Kidney capillary endothelial cell (primary cell): ENCODE results near the gene TM7SF3.

Source experiments
- DNase-seq: peaks from one replicate; pipeline ENCODE4 v3.0.0-alpha.2; 2018; ENCODE audit warnings: low spot score

Gene TM7SF3

GRCh38 chr12:27014859-27015729 is 910 bp upstream of the TM7SF3 start:
- DNase-seq, result no peak

- peak; percentile 32 for DNase-seq
These were observed 536 bp downstream of the TM7SF3 start for GRCh38 chr12:27013611-27014084.

- no peak for DNase-seq
These were observed 1.3 kb downstream of the TM7SF3 start for GRCh38 chr12:27012982-27013255.

DNA sequence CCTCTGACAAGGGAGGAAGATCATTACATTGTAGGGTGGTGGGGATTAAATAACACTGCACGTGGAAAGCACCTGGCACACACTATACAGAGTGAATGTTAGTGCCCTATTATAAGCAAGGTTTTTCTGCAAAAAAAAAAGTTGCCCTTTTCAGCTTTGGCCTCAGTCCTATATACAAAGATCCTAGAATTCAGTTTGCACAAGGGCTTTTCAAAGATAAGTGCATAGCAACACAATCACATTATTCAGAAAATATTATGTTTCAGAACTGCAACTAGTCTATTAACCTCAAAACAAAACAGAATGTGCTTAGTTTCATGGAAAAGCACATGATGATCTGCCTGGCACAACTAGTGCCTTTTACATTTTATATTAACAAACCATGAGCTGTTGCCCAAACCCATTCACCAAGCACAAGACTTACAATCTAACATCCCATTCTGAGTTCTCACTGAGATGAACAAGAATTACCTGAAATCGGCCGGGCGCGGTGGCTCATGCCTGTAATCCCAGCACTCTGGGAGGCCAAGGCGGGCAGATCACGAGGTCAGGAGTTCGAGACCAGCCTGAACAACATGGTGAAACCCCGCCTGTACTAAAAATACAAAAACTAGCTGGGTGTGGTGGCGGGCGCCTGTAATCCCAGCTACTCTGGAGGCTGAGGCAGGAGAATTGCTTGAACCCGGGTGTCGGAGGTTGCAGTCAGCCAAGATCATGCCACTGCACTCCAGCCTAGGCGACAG is 1.8 kb downstream of the TM7SF3 start:
- no peak for DNase-seq

DNA sequence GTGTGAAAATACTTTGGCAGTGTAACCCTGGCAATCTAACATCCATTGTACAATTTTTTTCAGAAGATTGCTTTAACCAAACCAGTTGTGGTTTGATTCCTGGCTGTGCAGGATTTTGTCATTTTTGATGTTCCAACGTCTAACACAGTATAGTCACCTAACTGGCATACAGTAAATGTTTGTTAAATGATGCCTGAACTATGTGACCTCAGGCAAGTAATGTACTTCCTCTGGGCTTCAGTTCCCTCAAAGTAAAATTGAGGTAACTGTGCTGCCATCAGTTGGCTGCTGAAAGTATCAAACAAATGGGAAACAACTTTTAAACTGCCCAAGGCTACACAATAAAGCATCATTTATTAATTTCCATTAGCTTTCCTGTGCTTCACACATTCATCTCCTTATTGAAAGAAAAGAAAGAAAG is 4.3 kb downstream of the TM7SF3 start:
- DNase-seq, result no peak

DNA sequence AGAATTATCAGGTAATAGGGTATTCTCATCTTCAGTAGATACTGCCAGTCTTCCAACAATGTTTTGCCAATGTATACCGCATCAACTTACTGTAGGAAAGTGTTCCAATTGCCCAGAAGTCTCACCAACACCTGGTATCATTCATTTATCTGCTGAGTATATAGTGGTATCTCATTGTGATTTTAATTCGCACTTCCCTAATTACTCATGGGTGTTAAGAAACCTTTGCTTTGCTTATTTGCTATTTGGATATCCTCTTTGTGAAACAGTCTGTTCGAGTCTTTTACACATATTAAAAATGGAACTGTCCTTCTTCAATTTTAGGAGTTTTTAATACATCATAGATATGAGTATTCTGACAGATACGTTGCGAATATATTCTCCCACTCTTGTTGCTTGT is 6.1 kb downstream of the TM7SF3 start:
- DNase-seq, result no peak

GRCh38 chr12:27006797-27007467 is 7.3 kb downstream of the TM7SF3 start:
- no peak for DNase-seq

- DNase-seq, result no peak
These were observed 8.7 kb downstream of the TM7SF3 start for GRCh38 chr12:27005495-27005894.

DNA sequence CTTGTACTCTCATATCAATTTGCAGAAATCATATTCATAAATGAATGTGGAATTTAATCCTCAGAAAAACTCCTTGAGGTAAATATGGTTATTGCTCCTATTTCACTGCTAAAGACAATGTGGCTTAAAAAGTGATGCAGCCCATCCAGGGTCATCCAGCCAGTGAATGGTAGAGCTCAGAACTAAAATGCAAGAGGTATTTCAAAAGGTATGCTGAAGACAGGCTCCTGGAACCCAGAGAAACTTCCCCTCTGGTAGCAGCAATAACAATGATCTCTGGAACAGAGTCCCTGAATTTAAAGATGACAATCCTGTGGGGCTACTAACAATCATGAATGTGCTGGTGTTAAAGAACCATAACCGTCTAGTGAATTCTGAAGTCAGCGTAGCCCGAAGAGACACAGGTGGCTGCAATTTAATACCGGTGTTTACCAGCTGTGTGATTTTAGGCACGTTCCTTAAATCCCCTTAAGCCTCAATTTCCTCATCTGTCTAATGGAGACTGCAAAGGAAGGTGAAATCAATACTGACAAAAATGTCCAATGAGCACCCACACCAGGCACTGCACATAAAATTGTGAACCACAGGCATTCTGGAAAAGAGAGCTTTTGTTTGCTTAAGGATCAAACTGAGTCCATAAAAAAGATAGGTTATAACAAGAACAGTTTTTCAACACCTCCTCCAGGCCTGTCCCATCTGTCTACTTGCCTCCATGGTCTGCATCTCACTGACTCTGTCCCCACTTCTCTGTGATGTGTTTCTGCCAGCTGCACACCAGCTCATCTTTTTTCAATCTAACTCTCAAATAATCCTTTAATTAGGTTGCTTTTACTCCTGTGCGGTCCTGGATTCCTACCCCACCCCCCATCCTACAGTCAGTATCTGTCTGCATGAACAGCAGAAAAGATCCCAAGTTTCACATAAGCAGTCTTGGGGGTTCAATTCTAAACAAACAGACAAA is 10.5 kb downstream of the TM7SF3 start:
- DNase-seq, result no peak

DNA sequence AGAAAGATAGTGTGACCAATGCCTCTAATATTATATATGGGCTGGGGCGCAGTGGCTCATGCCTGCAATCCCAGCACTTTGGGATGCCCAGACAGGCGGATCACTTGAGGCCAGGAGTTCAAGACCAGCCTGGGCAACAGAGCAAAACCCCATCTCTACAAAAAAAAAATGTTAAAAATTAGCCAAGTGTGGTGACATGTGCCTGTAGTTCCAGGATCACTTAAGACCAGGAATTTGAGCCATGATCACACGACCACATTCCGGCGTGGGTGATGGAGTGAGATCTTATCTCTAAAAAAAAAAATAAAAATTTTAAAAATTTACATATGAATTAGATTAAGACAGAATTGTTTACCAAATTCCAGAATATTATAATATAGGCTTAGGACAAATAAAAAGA is 12.0 kb downstream of the TM7SF3 start:
- no peak for DNase-seq

DNA sequence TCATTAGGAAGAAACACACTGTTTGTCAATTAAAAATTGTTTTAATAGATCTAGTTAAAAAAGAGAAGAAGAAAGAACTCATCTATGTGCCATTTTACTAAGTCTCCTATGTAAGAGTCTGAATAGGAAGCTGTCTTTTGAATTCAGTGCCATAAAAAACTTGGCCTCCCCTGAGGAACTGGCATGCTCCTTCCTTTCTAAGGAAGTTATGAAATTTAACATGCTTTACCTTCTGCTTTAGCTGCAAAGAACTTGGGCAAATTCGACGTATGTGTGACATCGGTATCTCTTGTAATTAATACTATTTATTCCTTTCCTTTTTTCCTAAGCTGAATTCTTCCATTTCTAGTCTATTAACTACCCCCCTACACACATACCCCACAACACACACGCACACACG is 12.5 kb downstream of the TM7SF3 start:
- no peak for DNase-seq

DNA sequence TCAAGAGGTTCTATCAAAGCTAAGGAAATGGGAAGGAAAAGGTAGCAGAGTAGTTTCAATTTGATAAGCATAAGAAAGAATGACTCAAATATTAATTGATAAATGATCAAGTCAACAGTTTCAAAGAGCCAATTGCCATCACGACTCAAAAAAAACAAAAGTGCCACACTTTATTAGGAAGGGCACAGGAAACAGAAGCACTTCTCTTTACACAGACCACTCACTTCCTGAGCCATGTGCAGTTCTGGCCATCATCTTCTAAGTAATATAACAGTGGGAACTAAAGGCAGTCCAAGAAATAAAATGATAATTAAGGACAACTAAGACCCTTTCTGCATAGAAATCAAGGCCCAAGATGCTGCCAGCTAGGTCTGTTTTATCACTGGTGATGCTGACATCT is 13.2 kb downstream of the TM7SF3 start:
- no peak for DNase-seq

- no peak for DNase-seq
These were observed 17.2 kb downstream of the TM7SF3 start for GRCh38 chr12:26997003-26997402.

GRCh38 chr12:26995706-26996105 is 18.5 kb downstream of the TM7SF3 start:
- DNase-seq, result no peak

GRCh38 chr12:26994109-26994508 is 20.1 kb downstream of the TM7SF3 start:
- DNase-seq, result no peak

DNA sequence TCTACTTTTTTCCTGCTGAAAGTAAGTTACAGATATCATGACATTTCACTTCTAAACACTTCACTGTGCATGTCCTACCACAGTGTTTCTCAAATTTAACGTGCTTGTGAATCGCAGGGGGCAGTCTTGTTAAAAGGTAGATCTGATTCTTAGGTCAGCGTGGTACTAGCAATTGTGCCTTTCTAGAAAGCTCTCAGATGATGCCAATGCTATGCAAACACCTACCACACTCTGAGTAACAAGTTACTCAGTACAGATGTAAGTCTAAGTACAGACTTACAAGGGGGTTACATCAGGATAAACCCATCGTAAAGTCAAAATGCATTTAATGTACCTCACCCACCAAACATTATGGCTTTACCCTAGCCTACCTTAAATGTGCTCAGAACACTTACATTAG is 22.4 kb downstream of the TM7SF3 start:
- DNase-seq, result no peak

GRCh38 chr12:26989873-26990272 is 24.3 kb downstream of the TM7SF3 start:
- no peak for DNase-seq

GRCh38 chr12:26988703-26989102 is 25.5 kb downstream of the TM7SF3 start:
- DNase-seq, result no peak

DNA sequence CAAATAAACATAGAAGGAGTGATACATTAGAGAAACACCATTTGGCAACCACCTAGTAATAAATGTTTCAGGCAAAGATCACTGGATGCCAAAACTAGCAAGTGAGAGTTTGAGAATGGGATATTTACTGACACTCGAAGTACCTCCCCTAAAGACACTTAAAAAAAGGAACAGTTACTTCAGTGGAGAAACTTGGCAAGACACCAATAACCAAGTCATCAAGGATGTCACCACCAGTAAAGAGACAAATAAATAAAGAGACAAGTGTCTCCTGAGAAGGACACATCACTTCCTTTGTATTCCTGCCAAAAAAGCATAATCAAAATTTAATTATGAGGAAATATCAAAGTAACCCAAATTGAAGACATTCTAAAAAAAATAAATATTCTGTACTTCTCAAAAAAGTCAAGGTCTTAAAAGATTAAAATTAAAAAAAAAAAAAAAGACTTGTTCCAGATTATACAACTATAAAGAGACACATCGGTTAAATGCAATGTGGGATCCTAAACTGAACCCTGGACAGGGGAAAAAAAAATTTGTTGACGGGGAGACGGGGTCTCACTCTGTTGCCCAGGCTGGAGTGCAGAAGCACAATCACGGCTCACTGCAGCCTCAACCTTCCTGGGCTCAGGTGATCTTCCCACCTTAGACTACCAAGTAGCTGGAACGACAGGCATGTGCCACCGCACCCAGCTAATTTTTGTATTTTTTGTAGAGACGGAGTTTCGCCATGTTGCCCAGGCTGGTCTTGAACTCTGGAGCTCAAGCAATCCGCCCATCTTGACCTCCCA is 26.4 kb downstream of the TM7SF3 start:
- peak; percentile 29 for DNase-seq

DNA sequence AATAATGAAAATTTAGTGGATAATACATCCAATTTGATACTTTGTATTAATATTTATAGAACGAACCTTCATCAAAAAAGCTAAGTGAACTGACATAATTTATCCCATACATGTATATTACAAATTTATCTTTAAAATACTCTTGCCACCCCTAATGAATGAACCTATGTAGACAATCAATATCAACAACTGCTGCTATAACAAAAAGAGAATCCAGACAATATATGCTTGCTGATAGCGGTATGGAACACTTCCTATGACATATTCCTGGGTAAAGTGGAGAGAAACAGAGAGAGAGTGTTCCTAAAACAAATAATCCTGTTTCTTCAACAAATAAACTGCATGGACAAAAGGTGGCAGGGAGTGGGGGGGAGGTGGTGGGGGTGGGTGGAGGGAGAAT is 31.3 kb downstream of the TM7SF3 start:
- no peak for DNase-seq

- no peak for DNase-seq
These were observed 34.5 kb downstream of the TM7SF3 start for GRCh38 chr12:26979733-26980132.
